H9 (cell line): ENCODE results near the gene GTPBP4. TPM values are rescaled to one million over a fixed set of nuclear protein-coding genes. Genes with fewer than 3 reads are reported as not detected.

Source experiments
- DNase-seq: peaks from one replicate; pipeline ENCODE4 v3.0.0-alpha.2; 2017
- H2AFZ ChIP-seq: one replicate; pipeline ENCODE4 v1.6.1; 2013; ENCODE audit warnings: mild to moderate bottlenecking, low read length, control low read depth, moderate library complexity
- H2AK5ac ChIP-seq: 2 replicates; pipeline ENCODE4 v1.6.1; 2013; ENCODE audit warnings: low read length, control low read depth, mixed read lengths; ENCODE audit not compliant: insufficient read length
- H2BK120ac ChIP-seq: one replicate; pipeline ENCODE4 v1.6.1; 2013; ENCODE audit warnings: low read depth, mild to moderate bottlenecking, low read length, control low read depth, inconsistent platforms; ENCODE audit not compliant: poor library complexity, severe bottlenecking
- H2BK12ac ChIP-seq: 2 replicates; pipeline ENCODE4 v1.6.1; 2013; ENCODE audit warnings: low read length, control low read depth, mixed read lengths, low read depth; ENCODE audit not compliant: insufficient read length
- H2BK15ac ChIP-seq: 2 replicates; pipeline ENCODE4 v1.6.1; 2013; ENCODE audit warnings: low read depth, low read length, control low read depth
- H2BK20ac ChIP-seq: one replicate; pipeline ENCODE4 v1.6.1; 2013; ENCODE audit warnings: low read depth, mild to moderate bottlenecking, low read length, control low read depth, inconsistent platforms; ENCODE audit not compliant: poor library complexity, severe bottlenecking
- H2BK5ac ChIP-seq: 2 replicates; pipeline ENCODE4 v1.6.1; 2013; ENCODE audit warnings: low read length, control low read depth, mixed read lengths; ENCODE audit not compliant: insufficient read length
- H3K14ac ChIP-seq: 2 replicates; pipeline ENCODE4 v1.6.1; 2013; ENCODE audit warnings: low read length, control low read depth; ENCODE audit not compliant: insufficient read depth
- H3K18ac ChIP-seq: 2 replicates; pipeline ENCODE4 v1.6.1; 2013; ENCODE audit warnings: low read depth, mild to moderate bottlenecking, mixed read lengths, low read length, control low read depth; ENCODE audit not compliant: insufficient read length
- H3K23ac ChIP-seq: 2 replicates; pipeline ENCODE4 v1.6.1; 2013; ENCODE audit warnings: low read length, control low read depth, mixed read lengths, low read depth; ENCODE audit not compliant: insufficient read length
- H3K23me2 ChIP-seq: 2 replicates; pipeline ENCODE4 v1.6.1; 2013; ENCODE audit warnings: low read depth, mild to moderate bottlenecking, mixed read lengths, low read length, control low read depth; ENCODE audit not compliant: insufficient read length, poor library complexity, severe bottlenecking
- H3K27ac ChIP-seq: 2 replicates; pipeline ENCODE4 v1.5.1; 2013; ENCODE audit warnings: low read length, control low read depth, mixed read lengths, low read depth; ENCODE audit not compliant: insufficient read length
- H3K27me3 ChIP-seq: 2 replicates; pipeline ENCODE4 v1.6.1; 2013; ENCODE audit warnings: low read length, control low read depth, inconsistent platforms; ENCODE audit not compliant: insufficient read depth
- H3K4ac ChIP-seq: 2 replicates; pipeline ENCODE4 v1.6.1; 2013; ENCODE audit warnings: low read depth, mild to moderate bottlenecking, control low read depth, inconsistent platforms, low read length, moderate library complexity
- H3K4me1 ChIP-seq: 2 replicates; pipeline ENCODE4 v1.6.1; 2013; ENCODE audit warnings: low read length, control low read depth, inconsistent platforms; ENCODE audit not compliant: insufficient read depth
- H3K4me2 ChIP-seq: 2 replicates; pipeline ENCODE4 v1.6.1; 2013; ENCODE audit warnings: low read length, control low read depth, mixed read lengths; ENCODE audit not compliant: insufficient read length, insufficient read depth
- H3K56ac ChIP-seq: 2 replicates; pipeline ENCODE4 v1.6.1; 2013; ENCODE audit warnings: low read depth, mild to moderate bottlenecking, mixed read lengths, low read length, control low read depth; ENCODE audit not compliant: insufficient read length
- H3K79me1 ChIP-seq: 2 replicates; pipeline ENCODE4 v1.6.1; 2013; ENCODE audit warnings: low read depth, mild to moderate bottlenecking, moderate library complexity, low read length, control low read depth, inconsistent platforms; ENCODE audit not compliant: insufficient read depth, poor library complexity, severe bottlenecking
- H3K79me2 ChIP-seq: 2 replicates; pipeline ENCODE4 v1.6.1; 2013; ENCODE audit warnings: low read length, control low read depth, inconsistent platforms; ENCODE audit not compliant: insufficient read depth
- H3K9ac ChIP-seq: 2 replicates; pipeline ENCODE4 v1.6.1; 2013; ENCODE audit warnings: low read length, control low read depth, mixed read lengths; ENCODE audit not compliant: insufficient read length; ENCODE audit errors: extremely low read depth
- H3K9me3 ChIP-seq: one replicate; pipeline ENCODE4 v1.6.1; 2013; ENCODE audit warnings: low read depth, low read length, inconsistent platforms; ENCODE audit not compliant: control insufficient read depth
- H3T11ph ChIP-seq: one replicate; pipeline ENCODE4 v1.6.1; 2013; ENCODE audit warnings: mild to moderate bottlenecking, low read length, control low read depth, inconsistent platforms
- H4K20me1 ChIP-seq: one replicate; pipeline ENCODE4 v1.6.1; 2013; ENCODE audit not compliant: control insufficient read depth, insufficient read length, insufficient read depth
- H4K5ac ChIP-seq: 2 replicates; pipeline ENCODE4 v1.6.1; 2013; ENCODE audit warnings: low read depth, mild to moderate bottlenecking, mixed read lengths, low read length, control low read depth; ENCODE audit not compliant: insufficient read length
- H4K8ac ChIP-seq: replicated peaks from 2 replicates; pipeline ENCODE4 v1.6.1; 2013; ENCODE audit warnings: low read length, control low read depth, mixed read lengths, low read depth; ENCODE audit not compliant: insufficient read length
- H4K91ac ChIP-seq: 2 replicates; pipeline ENCODE4 v1.6.1; 2013; ENCODE audit warnings: low read depth, mild to moderate bottlenecking, moderate library complexity, mixed read lengths, low read length, control low read depth; ENCODE audit not compliant: insufficient read length
- H3K27ac Mint-ChIP-seq, 3 experiments: 2 replicates in 2 of 3; 3 replicates in 1 of 3; pipeline ENCODE4 v1.8.0; 2020 to 2021; ENCODE audit warnings: mixed read lengths in 3 of 3, mild to moderate bottlenecking in 1 of 3, moderate library complexity in 1 of 3
- H3K27me3 Mint-ChIP-seq: 2 replicates; pipeline ENCODE4 v1.8.0; 2021; ENCODE audit warnings: low read depth, mild to moderate bottlenecking, moderate library complexity, mixed read lengths
- H3K36me3 Mint-ChIP-seq, 3 experiments: 2 replicates in 2 of 3; 3 replicates in 1 of 3; pipeline ENCODE4 v1.8.0; 2020 to 2021; ENCODE audit warnings: low read depth in 3 of 3, mixed read lengths in 3 of 3; ENCODE audit not compliant: insufficient read depth in 1 of 3
- H3K4me1 Mint-ChIP-seq, 2 experiments: 2 replicates each; pipeline ENCODE4 v1.8.0; 2020; ENCODE audit warnings: mixed read lengths in 2 of 2
- H3K4me3 Mint-ChIP-seq, 2 experiments: 2 replicates in 1 of 2; 3 replicates in 1 of 2; pipeline ENCODE4 v1.8.0; 2020 to 2021; ENCODE audit warnings: mild to moderate bottlenecking in 2 of 2, mixed read lengths in 2 of 2, moderate library complexity in 1 of 2
- H3K9me3 Mint-ChIP-seq, 2 experiments: 2 replicates in 1 of 2; 3 replicates in 1 of 2; pipeline ENCODE4 v1.8.0; 2020; ENCODE audit warnings: mild to moderate bottlenecking in 2 of 2, mixed read lengths in 2 of 2, moderate library complexity in 1 of 2
- WGBS: extraction: QIAGEN DNeasy Blood & Tissue Kit; methylation state at CpG from one replicate; pipeline ENCODE4 v1.1.7; 2013; ENCODE audit warnings: missing lambda C conversion rate, low lambda C conversion rate, mixed read lengths; ENCODE audit not compliant: insufficient read length; ENCODE audit errors: extremely low coverage; 5-methylcytosine and 5-hydroxymethylcytosine counted together
- total RNA-seq: library from RNA; stranded (reverse); gene quantifications from 2 replicates; pipeline ENCODE4 v1.2.1, GENCODE V29; 2021
- TF ChIP-seq, protein P1 (sequence below): fragments of 200-600 bp; sonication (generic); conservative IDR thresholded peaks from 3 replicates; pipeline ENCODE4 v1.8.0; 2021; ENCODE audit warnings: antibody characterized with exemption, mild to moderate bottlenecking

The GTPBP4 gene
- total RNA-seq, 1 experiment from 2014 or later, result 134 TPM

DNA sequence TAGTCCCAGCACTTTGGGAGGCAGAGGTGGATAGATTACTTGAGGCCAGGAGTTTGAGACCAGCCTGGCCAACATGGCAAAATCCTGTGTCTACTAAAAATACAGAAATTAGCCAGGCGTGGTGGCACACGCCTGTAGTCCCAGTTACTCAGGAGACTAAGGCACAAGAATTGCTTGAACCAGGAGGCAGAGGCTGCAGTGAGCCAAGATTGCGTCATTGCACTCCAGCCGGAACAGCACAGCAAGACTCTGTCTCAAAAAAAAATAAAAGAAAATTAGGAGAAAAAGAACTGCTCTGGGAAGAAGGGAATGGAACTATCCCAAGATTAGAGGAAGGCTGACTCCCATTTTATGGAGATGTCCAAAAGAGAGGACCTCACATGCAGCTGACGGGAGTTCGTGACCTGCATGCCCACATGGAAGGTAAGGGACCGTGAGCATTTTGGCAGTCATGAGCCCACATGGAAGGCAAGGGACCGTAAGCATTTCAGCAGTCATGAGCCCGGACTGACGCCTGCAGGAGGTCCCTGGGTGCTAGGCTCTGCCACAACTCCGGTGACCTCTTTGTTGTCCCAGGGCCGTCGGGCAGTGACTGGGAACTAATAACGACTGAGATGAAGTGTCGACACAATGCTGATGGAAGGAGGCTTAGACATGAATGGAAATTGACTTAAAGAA lies 18.6 kb upstream of the GTPBP4 start:
- Histone ChIP-seq H3K4me1 (no peaks in the 10 kb centered on the region), H2AFZ (no peak overlapping the region), H3K9ac (no peak overlapping the region), H3K4me2 (no peak overlapping the region), H3K79me1 (no peaks in the 10 kb centered on the region), H3K27ac (no peak overlapping the region), H3T11ph (no peak overlapping the region), H3K56ac (no peak overlapping the region), H3K9me3 (no peaks in the 10 kb centered on the region), H2BK120ac (no peak overlapping the region), H4K20me1 (no peaks in the 10 kb centered on the region), H2BK20ac (no peak overlapping the region), H2AK5ac (no peak overlapping the region), H3K79me2 (no peaks in the 10 kb centered on the region), H3K27me3 (no peaks in the 10 kb centered on the region), H2BK12ac (no peak overlapping the region), H3K18ac (no peak overlapping the region), H4K91ac (no peak overlapping the region), H4K8ac (no peak overlapping the region), H3K4ac (no peak overlapping the region), H3K23me2 (no peaks in the 10 kb centered on the region), H2BK15ac (no peak overlapping the region), H3K14ac (no peak overlapping the region), H3K23ac (no peak overlapping the region), H2BK5ac (no peak overlapping the region), H4K5ac (no peak overlapping the region)
- TF ChIP-seq, protein P1, sequence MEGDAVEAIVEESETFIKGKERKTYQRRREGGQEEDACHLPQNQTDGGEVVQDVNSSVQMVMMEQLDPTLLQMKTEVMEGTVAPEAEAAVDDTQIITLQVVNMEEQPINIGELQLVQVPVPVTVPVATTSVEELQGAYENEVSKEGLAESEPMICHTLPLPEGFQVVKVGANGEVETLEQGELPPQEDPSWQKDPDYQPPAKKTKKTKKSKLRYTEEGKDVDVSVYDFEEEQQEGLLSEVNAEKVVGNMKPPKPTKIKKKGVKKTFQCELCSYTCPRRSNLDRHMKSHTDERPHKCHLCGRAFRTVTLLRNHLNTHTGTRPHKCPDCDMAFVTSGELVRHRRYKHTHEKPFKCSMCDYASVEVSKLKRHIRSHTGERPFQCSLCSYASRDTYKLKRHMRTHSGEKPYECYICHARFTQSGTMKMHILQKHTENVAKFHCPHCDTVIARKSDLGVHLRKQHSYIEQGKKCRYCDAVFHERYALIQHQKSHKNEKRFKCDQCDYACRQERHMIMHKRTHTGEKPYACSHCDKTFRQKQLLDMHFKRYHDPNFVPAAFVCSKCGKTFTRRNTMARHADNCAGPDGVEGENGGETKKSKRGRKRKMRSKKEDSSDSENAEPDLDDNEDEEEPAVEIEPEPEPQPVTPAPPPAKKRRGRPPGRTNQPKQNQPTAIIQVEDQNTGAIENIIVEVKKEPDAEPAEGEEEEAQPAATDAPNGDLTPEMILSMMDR, result no peak
- H3K27me3 Mint-ChIP-seq, result peaks cover 3% of the 10 kb centered on the region
- no CpG with 5 or more reads among the region's 15 CpGs for WGBS
- H3K9me3 Mint-ChIP-seq, result peaks cover 2 to 11% of the 10 kb centered on the region in 2 experiments; a peak in 3 of 5 replicates
- peaks cover 21 to 33% of the 10 kb centered on the region in 2 experiments for H3K4me1 Mint-ChIP-seq
- peaks cover 0 to 4% (median 0%) of the 10 kb centered on the region in 3 experiments; a peak in 1 of 7 replicates for H3K36me3 Mint-ChIP-seq
- peak; percentile 44 for DNase-seq
- no peak overlapping the region for H3K4me3 Mint-ChIP-seq
- no peak overlapping the region for H3K27ac Mint-ChIP-seq
